NCI-H146 treated with DMSO at 0.1 percent for 48 hours (cell line): Measurements from ENCODE around the gene TSHZ3.

ENCODE experiments used
- DNase-seq: peaks from one replicate; lab custom pipeline; 2025; ENCODE audit not compliant: unreplicated experiment; lab: John Stamatoyannopoulos, UW

Gene TSHZ3, protein sequence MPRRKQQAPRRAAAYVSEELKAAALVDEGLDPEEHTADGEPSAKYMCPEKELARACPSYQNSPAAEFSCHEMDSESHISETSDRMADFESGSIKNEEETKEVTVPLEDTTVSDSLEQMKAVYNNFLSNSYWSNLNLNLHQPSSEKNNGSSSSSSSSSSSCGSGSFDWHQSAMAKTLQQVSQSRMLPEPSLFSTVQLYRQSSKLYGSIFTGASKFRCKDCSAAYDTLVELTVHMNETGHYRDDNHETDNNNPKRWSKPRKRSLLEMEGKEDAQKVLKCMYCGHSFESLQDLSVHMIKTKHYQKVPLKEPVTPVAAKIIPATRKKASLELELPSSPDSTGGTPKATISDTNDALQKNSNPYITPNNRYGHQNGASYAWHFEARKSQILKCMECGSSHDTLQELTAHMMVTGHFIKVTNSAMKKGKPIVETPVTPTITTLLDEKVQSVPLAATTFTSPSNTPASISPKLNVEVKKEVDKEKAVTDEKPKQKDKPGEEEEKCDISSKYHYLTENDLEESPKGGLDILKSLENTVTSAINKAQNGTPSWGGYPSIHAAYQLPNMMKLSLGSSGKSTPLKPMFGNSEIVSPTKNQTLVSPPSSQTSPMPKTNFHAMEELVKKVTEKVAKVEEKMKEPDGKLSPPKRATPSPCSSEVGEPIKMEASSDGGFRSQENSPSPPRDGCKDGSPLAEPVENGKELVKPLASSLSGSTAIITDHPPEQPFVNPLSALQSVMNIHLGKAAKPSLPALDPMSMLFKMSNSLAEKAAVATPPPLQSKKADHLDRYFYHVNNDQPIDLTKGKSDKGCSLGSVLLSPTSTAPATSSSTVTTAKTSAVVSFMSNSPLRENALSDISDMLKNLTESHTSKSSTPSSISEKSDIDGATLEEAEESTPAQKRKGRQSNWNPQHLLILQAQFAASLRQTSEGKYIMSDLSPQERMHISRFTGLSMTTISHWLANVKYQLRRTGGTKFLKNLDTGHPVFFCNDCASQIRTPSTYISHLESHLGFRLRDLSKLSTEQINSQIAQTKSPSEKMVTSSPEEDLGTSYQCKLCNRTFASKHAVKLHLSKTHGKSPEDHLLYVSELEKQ

GRCh38 chr19:31349160-31349881 lies at the start of gene TSHZ3:
TSS of gene TSHZ3 (minus strand) at chr19:31349436. CDS start at chr19:31349219, 217 bp downstream.
- DNase-seq = no peak

DNA sequence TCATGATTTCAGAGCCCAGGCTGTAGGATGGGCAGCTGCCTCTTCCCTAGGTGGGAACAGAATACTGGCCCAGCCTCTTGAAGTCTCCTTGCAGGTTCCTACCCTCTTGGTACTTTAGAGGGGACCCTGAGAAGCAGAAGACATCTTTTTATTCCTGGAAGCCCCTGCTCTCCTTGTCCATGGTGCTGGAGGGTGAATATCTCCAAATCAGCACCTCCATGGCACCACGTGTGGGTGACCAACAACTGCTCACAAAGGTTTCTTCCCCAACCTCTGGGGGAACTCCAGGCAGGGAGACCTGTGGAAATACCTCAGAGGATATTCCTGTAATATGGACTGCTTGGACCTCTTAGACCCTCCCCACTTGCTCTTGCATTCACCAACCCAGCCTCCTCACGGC lies 48.1 kb upstream of the TSHZ3 start:
- no peak for DNase-seq

DNA sequence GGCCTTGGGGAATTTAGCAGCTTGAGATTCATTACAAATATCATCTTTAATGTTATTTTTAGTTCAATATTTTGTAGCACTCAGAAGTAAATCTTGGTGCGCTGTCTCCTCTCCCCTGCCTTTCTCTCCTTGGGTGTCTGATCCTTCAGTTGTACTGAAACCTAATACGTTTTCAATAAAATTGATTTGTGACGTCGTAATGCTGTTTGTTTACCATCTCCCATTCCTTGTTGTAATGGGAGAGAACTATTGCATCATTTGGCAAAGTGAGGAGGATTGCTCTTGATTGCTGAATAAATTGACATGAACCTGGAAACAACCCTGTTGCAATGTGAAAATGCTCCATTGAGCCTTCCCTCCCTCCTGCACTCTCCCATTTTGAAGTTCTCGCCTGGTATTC lies 43.2 kb upstream of the TSHZ3 start:
- DNase-seq = no peak

- DNase-seq = no peak
These were observed 42.3 kb upstream of the TSHZ3 start for GRCh38 chr19:31391518-31391917.

DNA sequence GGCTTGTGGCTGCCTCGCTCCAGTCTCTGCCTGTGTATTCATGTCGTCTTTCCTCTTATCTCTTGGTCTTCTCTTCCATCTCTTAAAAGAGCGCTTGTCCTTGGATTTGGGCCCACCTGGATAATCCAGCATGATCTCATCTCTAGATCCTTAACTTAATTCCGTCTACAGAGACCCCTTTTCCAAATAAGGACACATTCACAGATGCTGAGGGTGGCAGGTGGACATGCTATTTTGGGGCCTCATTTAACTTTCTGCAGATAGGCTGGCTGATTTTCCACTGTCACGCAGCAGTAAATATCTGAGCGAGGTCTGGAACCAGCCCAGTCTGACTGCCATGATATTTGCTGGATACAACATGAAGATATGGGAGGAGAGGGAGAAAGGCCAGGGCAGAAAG lies 41.5 kb upstream of the TSHZ3 start:
- no peak for DNase-seq

DNA sequence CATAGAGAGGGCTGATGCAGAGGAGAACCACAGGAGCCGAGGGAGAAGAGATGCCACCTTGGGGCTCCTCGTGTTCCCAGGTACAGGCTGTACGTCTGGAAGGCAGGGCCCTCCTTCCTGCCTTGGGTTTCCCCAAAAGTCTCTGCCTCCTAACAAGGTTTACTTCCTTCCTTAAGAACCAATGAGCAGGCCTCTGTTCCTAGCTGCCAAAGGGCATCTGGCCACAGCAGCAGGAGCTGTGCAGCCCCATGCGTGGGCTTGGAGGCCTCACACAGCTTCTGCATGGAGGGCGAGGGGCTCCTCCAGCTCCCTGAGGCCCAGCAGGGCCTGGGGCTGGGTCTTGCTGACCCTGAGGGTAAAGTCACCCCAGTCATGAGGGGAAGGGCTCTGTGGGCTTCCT lies 40.6 kb upstream of the TSHZ3 start:
- DNase-seq = no peak

DNA sequence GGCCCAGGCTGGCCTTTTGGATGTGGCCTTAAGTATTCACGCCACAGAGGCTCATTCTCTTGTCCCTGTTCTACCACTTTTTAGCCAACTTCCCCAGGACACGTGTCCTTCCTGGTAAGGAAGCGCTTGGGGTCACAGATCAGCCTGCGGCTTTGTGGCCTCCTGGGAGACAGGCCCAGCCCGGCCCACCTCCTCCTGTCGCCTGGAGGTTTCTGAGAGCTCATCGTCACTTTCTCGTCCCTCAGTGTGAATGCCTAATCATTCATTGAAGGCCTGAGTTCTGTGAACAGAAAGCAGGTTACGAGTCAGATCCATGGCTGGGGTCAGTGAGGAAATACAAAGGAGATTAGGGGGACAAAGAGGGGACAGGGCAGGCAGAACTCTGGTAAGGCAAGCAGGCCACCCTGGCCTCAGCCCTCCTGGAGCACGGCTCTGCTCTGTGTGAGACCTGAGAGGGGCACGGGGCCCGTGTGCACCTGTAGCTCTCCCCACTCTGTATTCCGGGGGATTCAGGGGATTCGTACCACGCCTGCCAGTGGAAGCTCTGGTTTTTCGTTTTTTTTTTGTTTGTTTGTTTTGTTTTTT lies 38.6 kb upstream of the TSHZ3 start:
- DNase-seq = no peak

- no peak for DNase-seq
These were observed 37.6 kb upstream of the TSHZ3 start for GRCh38 chr19:31386806-31387205.

DNA sequence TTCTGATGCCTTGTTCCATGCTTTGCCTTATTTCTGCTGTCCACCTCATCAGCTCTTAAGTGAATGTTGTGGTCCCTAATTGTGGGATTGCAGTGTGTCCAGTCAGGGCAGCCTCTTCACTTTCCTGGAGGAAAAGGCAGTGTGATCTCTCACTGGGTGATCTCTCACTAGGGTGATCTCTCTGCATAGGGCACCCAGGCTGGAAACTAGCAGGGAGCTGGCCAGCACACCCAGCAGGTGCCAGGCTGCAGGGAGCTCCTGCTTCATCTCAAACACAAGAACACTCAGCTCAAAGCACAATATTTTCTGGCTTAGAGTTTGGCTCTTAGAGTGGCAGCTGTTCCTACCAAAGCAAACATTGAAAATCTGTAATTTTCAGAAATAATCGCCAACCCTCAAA lies 36.5 kb upstream of the TSHZ3 start:
- DNase-seq = no peak

GRCh38 chr19:31383553-31383952 lies 34.3 kb upstream of the TSHZ3 start:
- no peak for DNase-seq

DNA sequence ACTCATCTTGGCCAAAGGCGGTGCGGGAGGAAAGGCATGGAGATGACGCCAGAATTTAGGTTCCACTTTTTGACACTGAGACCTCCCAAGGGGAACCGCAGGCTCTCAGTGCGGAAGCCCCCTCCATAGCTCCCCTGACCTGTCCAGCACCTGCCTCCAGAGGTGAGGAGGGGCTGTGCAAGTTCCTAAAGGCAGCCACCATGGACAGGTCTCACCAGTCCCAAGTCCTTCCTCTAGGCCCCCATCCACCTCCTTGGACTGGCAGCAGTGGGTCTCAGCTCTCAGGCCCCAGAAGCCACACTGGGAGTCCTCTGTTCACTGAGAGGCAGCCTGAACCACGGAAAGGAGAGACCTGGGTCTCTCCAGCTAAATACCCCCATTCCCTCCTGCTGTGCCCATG lies 31.6 kb upstream of the TSHZ3 start:
- DNase-seq = no peak

- DNase-seq = no peak
These were observed 29.2 kb upstream of the TSHZ3 start for GRCh38 chr19:31378404-31378803.

- DNase-seq = no peak
These were observed 28.5 kb upstream of the TSHZ3 start for GRCh38 chr19:31377736-31378135.

DNA sequence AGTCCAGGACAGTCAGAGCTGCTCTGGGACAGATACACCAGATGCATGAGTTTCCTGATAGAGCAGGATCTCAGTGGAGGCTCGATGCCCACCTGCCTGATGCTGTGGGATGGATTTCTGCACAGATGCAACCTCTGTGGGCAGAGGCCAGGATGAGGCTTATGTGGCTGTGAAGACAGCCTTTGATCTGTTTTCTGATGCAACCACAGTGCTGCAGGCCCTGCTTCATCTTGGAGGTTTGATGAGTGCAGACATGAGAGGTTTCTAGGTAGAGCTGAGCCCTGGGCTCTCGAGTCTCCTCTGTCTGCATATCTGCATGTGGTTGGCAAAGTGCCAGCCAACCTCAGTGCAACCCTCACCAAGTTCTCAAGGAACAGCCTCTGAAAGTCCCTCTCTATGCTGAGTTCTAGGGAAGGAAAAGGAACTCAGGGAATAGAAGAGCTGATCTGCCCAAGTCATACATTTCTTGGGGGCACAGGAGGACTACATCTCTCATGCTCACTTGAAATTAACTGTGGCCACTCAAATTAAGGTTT lies 23.1 kb upstream of the TSHZ3 start:
- DNase-seq = no peak

- no peak for DNase-seq
These were observed 21.0 kb upstream of the TSHZ3 start for GRCh38 chr19:31370216-31370615.

- no peak for DNase-seq
These were observed 15.7 kb upstream of the TSHZ3 start for GRCh38 chr19:31364963-31365362.

GRCh38 chr19:31361728-31362127 lies 12.5 kb upstream of the TSHZ3 start:
- no peak for DNase-seq

- no peak for DNase-seq
These were observed 8.1 kb upstream of the TSHZ3 start for GRCh38 chr19:31357315-31357673.

DNA sequence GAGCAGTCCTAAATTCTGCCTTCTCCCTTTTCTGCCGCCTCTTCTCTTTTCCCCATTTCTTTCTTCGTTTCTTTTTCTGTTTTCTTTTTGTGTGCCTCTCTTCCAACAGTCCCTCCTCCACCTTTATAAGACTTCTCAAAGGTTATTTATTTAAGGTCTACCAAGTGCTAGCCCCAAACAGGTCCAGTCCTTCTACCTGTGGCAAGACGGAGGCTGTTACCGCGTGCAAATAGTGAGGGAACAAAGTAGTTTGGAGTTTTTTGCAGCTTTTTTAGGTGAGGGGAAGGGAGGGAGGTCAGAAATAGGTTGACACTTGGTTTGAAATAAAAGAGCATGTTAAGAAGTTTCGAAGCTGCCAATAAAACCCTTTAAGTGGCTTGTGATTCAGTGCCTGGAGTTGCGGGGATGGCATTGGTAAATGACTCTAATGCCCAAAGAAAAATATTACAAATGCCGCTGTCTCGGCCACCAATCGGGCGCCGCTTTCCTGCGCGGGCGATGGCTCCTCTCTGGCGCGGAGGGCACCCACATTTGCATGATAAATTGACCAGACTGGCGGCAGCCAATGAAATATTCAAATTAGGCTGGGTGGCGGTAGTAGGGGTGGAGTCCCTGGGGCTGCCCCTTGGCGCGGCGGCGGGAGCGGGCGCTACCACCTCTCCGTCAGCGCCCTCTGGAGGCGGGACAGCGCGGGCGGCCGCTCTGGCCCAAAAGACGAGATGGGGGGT lies 7.5 kb upstream of the TSHZ3 start:
- DNase-seq = no peak
